HG03460 (cell line): Measurements from ENCODE around the gene RIPPLY3.
"Not testable (repeated sequence)": the region's sequence is repeated elsewhere in the genome, so short reads cannot be mapped to it uniquely, and the experiment has no call there.

ENCODE experiments used
- ATAC-seq: cut with Tn5 transposase; IDR thresholded peaks from one replicate; pipeline ENCODE4 v1.9.1; 2021; ENCODE audit not compliant: unreplicated experiment

Gene RIPPLY3

GRCh38 chr21:37008724-37009123 lies 2.2 kb downstream of the RIPPLY3 start:
- ATAC-seq, result no peak

- peak; percentile 97 for ATAC-seq
Observed at GRCh38 chr21:37009740-37010341, 3.3 kb downstream of the RIPPLY3 start.

GRCh38 chr21:37017951-37018679 lies 11.6 kb downstream of the RIPPLY3 start:
- no peak for ATAC-seq

- no peak for ATAC-seq
Observed at GRCh38 chr21:37026499-37026898, 20.0 kb downstream of the RIPPLY3 start.

GRCh38 chr21:37028570-37028969 lies 22.1 kb downstream of the RIPPLY3 start:
- no peak for ATAC-seq

- no peak for ATAC-seq
Observed at GRCh38 chr21:37030864-37031263, 24.4 kb downstream of the RIPPLY3 start.

- ATAC-seq, result no peak
Observed at GRCh38 chr21:37032293-37032692, 25.8 kb downstream of the RIPPLY3 start.

- no peak for ATAC-seq
Observed at GRCh38 chr21:37032877-37033471, 26.5 kb downstream of the RIPPLY3 start.

GRCh38 chr21:37034394-37034793 lies 27.9 kb downstream of the RIPPLY3 start:
- not testable (repeated sequence) for ATAC-seq

- ATAC-seq, result no peak
Observed at GRCh38 chr21:37036177-37036576, 29.7 kb downstream of the RIPPLY3 start.

GRCh38 chr21:37039411-37040075 lies 33.0 kb downstream of the RIPPLY3 start:
- ATAC-seq, result no peak

GRCh38 chr21:37040212-37040611 lies 33.7 kb downstream of the RIPPLY3 start:
- ATAC-seq, result no peak

GRCh38 chr21:37041706-37042271 lies 35.3 kb downstream of the RIPPLY3 start:
- no peak for ATAC-seq

GRCh38 chr21:37043818-37044217 lies 37.3 kb downstream of the RIPPLY3 start:
- ATAC-seq, result no peak

- no peak for ATAC-seq
Observed at GRCh38 chr21:37044643-37045042, 38.1 kb downstream of the RIPPLY3 start.

- no peak for ATAC-seq
Observed at GRCh38 chr21:37045149-37045548, 38.6 kb downstream of the RIPPLY3 start.

- no peak for ATAC-seq
Observed at GRCh38 chr21:37045556-37045955, 39.1 kb downstream of the RIPPLY3 start.

GRCh38 chr21:37047079-37047478 lies 40.6 kb downstream of the RIPPLY3 start:
- no peak for ATAC-seq

- not testable (repeated sequence) for ATAC-seq
Observed at GRCh38 chr21:37049741-37050140, 43.2 kb downstream of the RIPPLY3 start.

- ATAC-seq, result no peak
Observed at GRCh38 chr21:37055271-37055855, 48.9 kb downstream of the RIPPLY3 start.

- ATAC-seq, result no peak
Observed at GRCh38 chr21:37057614-37058013, 51.1 kb downstream of the RIPPLY3 start.
